ENCODE data around the gene ACTR5.

ACTR5 gene

GRCh38 chr20:38757145-38757775 lies 9.0 kb downstream of the ACTR5 start:
- Mint-ChIP-seq H3K9me3 (no peaks in the 10 kb centered on the region), H3K27ac (no peak overlapping the region), H3K4me3 (no peak overlapping the region), H3K27me3 (ENCODE audit: low read depth, poor library complexity) (no peaks in the 10 kb centered on the region), H3K4me1 (peaks cover 9% of the 10 kb centered on the region), H3K36me3 (ENCODE audit: low read depth) (peaks cover 74% of the 10 kb centered on the region)
- no peak for DNase-seq
- no peak for TF ChIP-seq CTCF (IDR thresholded peaks at IDR 0.05)

GRCh38 chr20:38759106-38759505 lies 10.8 kb downstream of the ACTR5 start:
- TF ChIP-seq CTCF (IDR thresholded peaks at IDR 0.05): no peak
- Mint-ChIP-seq H3K27ac (no peak overlapping the region), H3K27me3 (ENCODE audit: low read depth, poor library complexity) (no peaks in the 10 kb centered on the region), H3K36me3 (ENCODE audit: low read depth) (peaks cover 75% of the 10 kb centered on the region), H3K4me3 (no peak overlapping the region), H3K9me3 (no peaks in the 10 kb centered on the region), H3K4me1 (peaks cover 16% of the 10 kb centered on the region)
- no peak for DNase-seq

GRCh38 chr20:38760978-38761377 lies 12.7 kb downstream of the ACTR5 start:
- peaks cover 73% of the 10 kb centered on the region for H3K36me3 Mint-ChIP-seq (ENCODE audit: low read depth)
- DNase-seq: no peak
- no peak overlapping the region for H3K4me3 Mint-ChIP-seq
- H3K27me3 Mint-ChIP-seq (ENCODE audit: low read depth, poor library complexity): no peaks in the 10 kb centered on the region
- H3K9me3 Mint-ChIP-seq: no peaks in the 10 kb centered on the region
- H3K4me1 Mint-ChIP-seq: peaks cover 7% of the 10 kb centered on the region
- no peak for TF ChIP-seq CTCF (IDR thresholded peaks at IDR 0.05)
- H3K27ac Mint-ChIP-seq: no peak overlapping the region

GRCh38 chr20:38762174-38762573 lies 13.9 kb downstream of the ACTR5 start:
- TF ChIP-seq CTCF (IDR thresholded peaks at IDR 0.05): no peak
- Mint-ChIP-seq H3K27ac (no peak overlapping the region), H3K9me3 (no peaks in the 10 kb centered on the region), H3K27me3 (ENCODE audit: low read depth, poor library complexity) (no peaks in the 10 kb centered on the region), H3K36me3 (ENCODE audit: low read depth) (peaks cover 76% of the 10 kb centered on the region), H3K4me1 (peaks cover 7% of the 10 kb centered on the region), H3K4me3 (no peak overlapping the region)
- no peak for DNase-seq

- Mint-ChIP-seq H3K4me3 (no peak overlapping the region), H3K27me3 (ENCODE audit: low read depth, poor library complexity) (no peaks in the 10 kb centered on the region), H3K36me3 (ENCODE audit: low read depth) (peaks cover 84% of the 10 kb centered on the region), H3K27ac (no peak overlapping the region), H3K9me3 (no peaks in the 10 kb centered on the region), H3K4me1 (peaks cover 7% of the 10 kb centered on the region)
- DNase-seq: no peak
- no peak for TF ChIP-seq CTCF (IDR thresholded peaks at IDR 0.05)
These were observed 15.4 kb downstream of the ACTR5 start for GRCh38 chr20:38763616-38764015.

- Mint-ChIP-seq H3K27me3 (ENCODE audit: low read depth, poor library complexity) (no peaks in the 10 kb centered on the region), H3K4me1 (peaks cover 7% of the 10 kb centered on the region), H3K9me3 (no peaks in the 10 kb centered on the region), H3K27ac (no peak overlapping the region), H3K36me3 (ENCODE audit: low read depth) (peaks cover 82% of the 10 kb centered on the region), H3K4me3 (no peak overlapping the region)
- no peak for DNase-seq
- no peak for TF ChIP-seq CTCF (IDR thresholded peaks at IDR 0.05)
These were observed 16.5 kb downstream of the ACTR5 start for GRCh38 chr20:38764567-38765318.

All from nephron progenitor cell (in vitro differentiated cells).